ENCODE measurements around the gene IL31. TPM values are rescaled to one million over a fixed set of nuclear protein-coding genes. Genes with fewer than 3 reads are reported as not detected.

Gene IL31
- not detected in 2 replicates for total RNA-seq

GRCh38 chr12:122174155-122174845 lies at the start of gene IL31:
TSS of gene IL31 (minus strand) at chr12:122174221. CDS start at chr12:122174172, 49 bp downstream.

GRCh38 chr12:122203301-122204166 lies 29.5 kb upstream of the IL31 start, which contains the start of gene B3GNT4:
TSS of gene B3GNT4 (plus strand) at chr12:122203709. CDS start at chr12:122204619, 910 bp downstream.

GRCh38 chr12:122182887-122183587 lies 9.0 kb upstream of the IL31 start, which contains the start of gene LRRC43:
TSS of gene LRRC43 (plus strand) at chr12:122183123. CDS start at chr12:122183145, 22 bp downstream.

Small RNA genes within 50 kb of the gene (small RNA-seq; reads per million reads assigned to genes)
- gene DIABLO (ENCODE audit: low replicate concordance): 0.81 reads per million, percentile 36 among the genes with 10 or more reads in this experiment

Other genes starting within 250 kb of the IL31 start
- gene BCL7A, start 152.3 kb downstream of the IL31 start, total RNA-seq: 5.0 and 5.3 TPM in 2 replicates
- 27.5 and 35.5 TPM in 2 replicates for gene MLXIP, start 95.5 kb downstream of the IL31 start, total RNA-seq
- gene LRRC43, start 8.9 kb upstream of the IL31 start, total RNA-seq: 1.8 and 1.9 TPM in 2 replicates
- 0.14 and 0.22 TPM in 2 replicates for gene B3GNT4, start 29.5 kb upstream of the IL31 start, total RNA-seq
- 63.7 and 80.3 TPM in 2 replicates for gene DIABLO, start 51.8 kb upstream of the IL31 start, total RNA-seq
- 28.6 and 33.3 TPM in 2 replicates for gene VPS33A, start 92.3 kb upstream of the IL31 start, total RNA-seq
- gene CLIP1, start 248.4 kb upstream of the IL31 start, total RNA-seq: 56.7 and 107 TPM in 2 replicates